Measurements from ENCODE around the gene MIGA1. TPM values are rescaled to one million over a fixed set of nuclear protein-coding genes. Genes with fewer than 3 reads are reported as not detected.

Gene MIGA1
- total RNA-seq, 4 donors from 2014 or later = 3.8 to 12.6 (median 7.5) TPM

GRCh38 chr1:77846966-77847365, 67.5 kb downstream of the MIGA1 start:
- no peak overlapping the region for H3K27ac ChIP-seq
- no peak for DNase-seq
- H3K4me3 ChIP-seq = no peak overlapping the region
- no peak for TF ChIP-seq POLR2A (IDR thresholded peaks at IDR 0.05)
- TF ChIP-seq, protein P1, sequence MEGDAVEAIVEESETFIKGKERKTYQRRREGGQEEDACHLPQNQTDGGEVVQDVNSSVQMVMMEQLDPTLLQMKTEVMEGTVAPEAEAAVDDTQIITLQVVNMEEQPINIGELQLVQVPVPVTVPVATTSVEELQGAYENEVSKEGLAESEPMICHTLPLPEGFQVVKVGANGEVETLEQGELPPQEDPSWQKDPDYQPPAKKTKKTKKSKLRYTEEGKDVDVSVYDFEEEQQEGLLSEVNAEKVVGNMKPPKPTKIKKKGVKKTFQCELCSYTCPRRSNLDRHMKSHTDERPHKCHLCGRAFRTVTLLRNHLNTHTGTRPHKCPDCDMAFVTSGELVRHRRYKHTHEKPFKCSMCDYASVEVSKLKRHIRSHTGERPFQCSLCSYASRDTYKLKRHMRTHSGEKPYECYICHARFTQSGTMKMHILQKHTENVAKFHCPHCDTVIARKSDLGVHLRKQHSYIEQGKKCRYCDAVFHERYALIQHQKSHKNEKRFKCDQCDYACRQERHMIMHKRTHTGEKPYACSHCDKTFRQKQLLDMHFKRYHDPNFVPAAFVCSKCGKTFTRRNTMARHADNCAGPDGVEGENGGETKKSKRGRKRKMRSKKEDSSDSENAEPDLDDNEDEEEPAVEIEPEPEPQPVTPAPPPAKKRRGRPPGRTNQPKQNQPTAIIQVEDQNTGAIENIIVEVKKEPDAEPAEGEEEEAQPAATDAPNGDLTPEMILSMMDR (IDR thresholded peaks at IDR 0.05) = no peak
- no peaks in the 10 kb centered on the region for H3K4me1 ChIP-seq
- WGBS, 2 donors = 50 to 75% methylated on average over 3 of the region's 3 CpGs
- H3K36me3 ChIP-seq = peaks cover 0 to 34% (median 4%) of the 10 kb centered on the region in 3 donors
- intact Hi-C loops (cut with DNase I) = no loop called here
- no peaks in the 10 kb centered on the region for H3K9me3 ChIP-seq
- H3K27me3 ChIP-seq = no peaks in the 10 kb centered on the region

- Histone ChIP-seq H3K4me3 (no peak overlapping the region), H3K27me3 (no peaks in the 10 kb centered on the region), H3K36me3 (peaks cover 0 to 34% (median 4%) of the 10 kb centered on the region in 3 donors), H3K9me3 (no peaks in the 10 kb centered on the region), H3K27ac (no peak overlapping the region), H3K4me1 (no peaks in the 10 kb centered on the region)
- intact Hi-C loops (cut with DNase I) = no loop called here
- no peak for TF ChIP-seq POLR2A (IDR thresholded peaks at IDR 0.05)
- TF ChIP-seq, protein P1 (IDR thresholded peaks at IDR 0.05) = no peak
- 54 to 62% methylated on average over 9 of the region's 9 CpGs for WGBS, 2 donors
- DNase-seq = no peak
Measured at GRCh38 chr1:77847621-77848080, 68.2 kb downstream of the MIGA1 start.

DNA sequence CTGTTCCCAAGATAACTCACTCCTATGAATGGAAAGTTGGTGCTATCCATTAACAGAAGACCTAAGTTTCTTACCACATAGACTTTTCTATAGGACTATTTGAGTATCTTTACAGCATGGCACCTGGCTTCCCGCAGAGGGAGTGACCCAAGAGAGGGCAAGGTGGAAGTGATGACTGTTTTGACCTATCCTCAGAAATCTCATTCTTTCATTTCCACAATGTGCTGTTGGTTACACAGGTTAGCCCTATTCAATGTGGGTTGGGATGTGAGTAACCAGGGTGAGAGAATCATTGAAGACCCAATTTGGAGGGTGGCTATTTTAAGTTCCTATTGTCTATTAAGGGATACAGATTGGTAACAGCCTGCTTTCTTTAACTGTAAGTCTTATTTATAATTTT, 70.6 kb downstream of the MIGA1 start:
- intact Hi-C loops (cut with DNase I) = no loop called here
- TF ChIP-seq, protein P1 (IDR thresholded peaks at IDR 0.05) = no peak
- TF ChIP-seq POLR2A (IDR thresholded peaks at IDR 0.05) = no peak
- H3K9me3 ChIP-seq = no peaks in the 10 kb centered on the region
- H3K27ac ChIP-seq = no peak overlapping the region
- DNase-seq = no peak
- WGBS, 2 donors = 100% methylated on average over 1 of the region's 1 CpG
- H3K4me1 ChIP-seq = no peaks in the 10 kb centered on the region
- H3K36me3 ChIP-seq = peaks cover 0 to 24% (median 0%) of the 10 kb centered on the region in 3 donors
- H3K27me3 ChIP-seq = no peaks in the 10 kb centered on the region
- H3K4me3 ChIP-seq = no peak overlapping the region

GRCh38 chr1:77857552-77857951, 78.1 kb downstream of the MIGA1 start:
- H3K27me3 ChIP-seq = no peaks in the 10 kb centered on the region
- TF ChIP-seq POLR2A (IDR thresholded peaks at IDR 0.05) = no peak
- TF ChIP-seq, protein P1 (IDR thresholded peaks at IDR 0.05) = no peak
- no peaks in the 10 kb centered on the region for H3K4me1 ChIP-seq
- no peak overlapping the region for H3K4me3 ChIP-seq
- H3K27ac ChIP-seq = no peak overlapping the region
- 70 to 81% methylated on average over 4 of the region's 4 CpGs for WGBS, 2 donors
- intact Hi-C loops (cut with DNase I) = no loop called here
- no peaks in the 10 kb centered on the region for H3K9me3 ChIP-seq
- no peak for DNase-seq
- peaks cover 0 to 33% (median 0%) of the 10 kb centered on the region in 3 donors for H3K36me3 ChIP-seq

DNA sequence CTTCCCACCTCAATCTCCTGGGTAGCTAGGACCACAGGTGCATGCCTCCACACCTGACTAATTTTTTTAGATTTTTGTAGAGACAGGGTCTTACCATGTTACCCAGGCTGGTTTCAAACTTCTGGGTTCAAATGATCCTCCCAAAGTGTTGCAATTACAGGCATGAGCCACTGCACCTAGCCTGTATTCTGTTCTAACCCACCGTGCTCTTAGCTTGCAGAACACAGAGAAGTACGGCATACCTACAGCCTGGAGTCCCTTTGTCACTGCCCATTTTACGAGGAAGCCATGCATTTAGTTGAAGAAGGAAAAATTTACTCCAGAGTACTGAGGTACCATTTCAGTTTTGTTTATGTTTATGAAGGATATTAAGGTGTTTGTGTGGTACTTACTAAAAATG, 79.3 kb downstream of the MIGA1 start:
- Histone ChIP-seq H3K36me3 (peaks cover 0 to 36% (median 0%) of the 10 kb centered on the region in 3 donors), H3K4me1 (no peaks in the 10 kb centered on the region), H3K27me3 (no peaks in the 10 kb centered on the region), H3K9me3 (no peaks in the 10 kb centered on the region), H3K4me3 (no peak overlapping the region), H3K27ac (no peak overlapping the region)
- DNase-seq = no peak
- WGBS, 2 donors = 88 to 90% methylated on average over 3 of the region's 3 CpGs
- no peak for TF ChIP-seq POLR2A (IDR thresholded peaks at IDR 0.05)
- TF ChIP-seq, protein P1 (IDR thresholded peaks at IDR 0.05) = no peak
- intact Hi-C loops (cut with DNase I) = no loop called here

Data from esophagus squamous epithelium (tissue), 5 donors.